NCI-H2196 (cell line): ENCODE measurements around the gene BET1L.
A peak's percentile ranks its signal among the peaks of the same experiment; 100 is the strongest.

ENCODE experiments used
- DNase-seq: peaks from one replicate; lab custom pipeline; 2025; ENCODE audit not compliant: unreplicated experiment; lab: John Stamatoyannopoulos, UW

Gene BET1L

DNA sequence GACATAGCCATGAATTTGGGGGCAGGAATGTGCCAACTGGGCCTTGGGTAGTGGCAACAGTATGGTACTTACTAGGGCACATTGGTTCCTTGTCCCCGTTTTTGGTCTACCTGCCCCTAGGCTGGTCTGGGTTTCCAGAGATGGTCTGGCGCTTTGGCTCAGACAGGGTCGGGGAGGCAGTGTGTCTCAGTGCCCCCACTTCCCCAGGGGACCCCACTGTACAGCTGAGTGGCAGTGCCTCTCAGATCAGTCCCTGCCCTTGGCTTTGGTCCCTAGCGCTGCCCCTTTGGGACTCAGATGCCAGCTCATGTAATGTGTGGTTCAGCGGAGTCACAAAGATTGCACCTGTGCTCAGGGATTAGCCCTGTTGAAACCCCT lies 3.6 kb upstream of the BET1L start:
- no peak for DNase-seq

DNA sequence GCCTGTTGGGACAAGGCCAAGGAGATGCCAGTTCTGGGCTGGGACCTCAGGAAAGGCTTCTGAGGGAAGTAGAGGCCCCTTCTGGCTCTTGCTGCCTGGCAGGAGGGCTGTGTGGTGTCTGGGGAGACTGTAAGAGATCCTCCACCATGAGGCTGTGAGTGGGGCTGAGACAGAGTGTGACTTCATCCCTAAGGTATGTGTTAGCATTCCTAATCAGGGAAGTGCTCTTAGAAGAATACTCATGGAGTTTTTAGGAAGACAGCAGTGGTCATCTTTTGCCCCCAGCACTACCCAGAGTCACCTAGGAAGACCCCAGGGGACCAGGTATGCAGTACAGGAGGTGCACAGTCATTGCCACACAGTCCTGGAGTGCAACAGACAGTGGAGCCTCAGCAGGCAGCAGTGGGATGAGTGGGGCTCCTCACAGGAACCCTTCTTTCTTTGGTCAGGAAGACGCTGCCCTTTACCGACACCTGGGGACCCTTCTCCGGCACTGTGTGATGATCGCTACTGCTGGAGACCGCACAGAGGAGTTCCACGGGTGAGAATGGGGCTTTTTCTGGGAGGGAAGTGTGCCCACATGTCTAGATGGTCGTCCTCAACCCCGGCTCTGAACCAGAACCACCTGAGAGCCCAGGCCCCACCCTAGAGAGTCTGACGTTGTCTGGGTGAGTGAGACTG lies 3.1 kb upstream of the BET1L start:
- no peak for DNase-seq

DNA sequence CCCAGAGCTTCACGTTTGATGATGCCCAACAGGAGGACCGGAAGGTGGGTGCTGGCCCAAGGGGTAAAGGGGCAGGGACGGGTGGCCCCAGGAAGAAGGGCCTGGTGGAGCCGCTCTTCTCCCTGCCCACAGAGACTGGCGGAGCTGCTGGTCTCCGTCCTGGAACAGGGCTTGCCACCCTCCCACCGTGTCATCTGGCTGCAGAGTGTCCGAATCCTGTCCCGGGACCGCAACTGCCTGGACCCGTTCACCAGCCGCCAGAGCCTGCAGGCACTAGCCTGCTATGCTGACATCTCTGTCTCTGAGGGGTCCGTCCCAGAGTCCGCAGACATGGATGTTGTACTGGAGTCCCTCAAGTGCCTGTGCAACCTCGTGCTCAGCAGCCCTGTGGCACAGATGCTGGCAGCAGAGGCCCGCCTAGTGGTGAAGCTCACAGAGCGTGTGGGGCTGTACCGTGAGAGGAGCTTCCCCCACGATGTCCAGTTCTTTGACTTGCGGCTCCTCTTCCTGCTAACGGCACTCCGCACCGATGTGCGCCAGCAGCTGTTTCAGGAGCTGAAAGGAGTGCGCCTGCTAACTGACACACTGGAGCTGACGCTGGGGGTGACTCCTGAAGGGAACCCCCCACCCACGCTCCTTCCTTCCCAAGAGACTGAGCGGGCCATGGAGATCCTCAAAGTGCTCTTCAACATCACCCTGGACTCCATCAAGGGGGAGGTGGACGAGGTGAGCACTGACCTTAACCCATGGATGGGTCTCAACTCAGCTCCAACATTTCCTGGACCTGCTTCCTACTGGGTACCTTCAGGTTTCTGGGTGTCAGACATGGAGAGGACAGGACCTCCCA lies 2.3 kb upstream of the BET1L start:
- DNase-seq = no peak

DNA sequence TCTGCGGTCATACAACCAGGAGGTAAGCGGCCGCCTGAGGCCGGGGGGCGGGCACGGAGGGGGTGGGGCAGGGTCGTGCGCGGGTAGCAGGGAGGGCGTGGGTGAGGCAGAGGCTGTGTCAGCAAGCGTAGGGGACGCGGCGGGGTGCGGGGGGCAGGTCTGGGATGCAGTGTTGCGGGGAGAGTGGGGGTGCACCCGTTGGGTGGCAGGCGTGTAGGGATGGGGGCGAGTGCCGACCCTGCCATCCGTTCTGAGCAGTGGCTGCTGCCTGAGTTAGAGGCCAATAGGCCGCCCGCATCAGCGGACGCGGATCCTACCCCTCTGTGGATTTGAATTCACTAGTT lies 1.7 kb upstream of the BET1L start:
- no peak for DNase-seq

DNA sequence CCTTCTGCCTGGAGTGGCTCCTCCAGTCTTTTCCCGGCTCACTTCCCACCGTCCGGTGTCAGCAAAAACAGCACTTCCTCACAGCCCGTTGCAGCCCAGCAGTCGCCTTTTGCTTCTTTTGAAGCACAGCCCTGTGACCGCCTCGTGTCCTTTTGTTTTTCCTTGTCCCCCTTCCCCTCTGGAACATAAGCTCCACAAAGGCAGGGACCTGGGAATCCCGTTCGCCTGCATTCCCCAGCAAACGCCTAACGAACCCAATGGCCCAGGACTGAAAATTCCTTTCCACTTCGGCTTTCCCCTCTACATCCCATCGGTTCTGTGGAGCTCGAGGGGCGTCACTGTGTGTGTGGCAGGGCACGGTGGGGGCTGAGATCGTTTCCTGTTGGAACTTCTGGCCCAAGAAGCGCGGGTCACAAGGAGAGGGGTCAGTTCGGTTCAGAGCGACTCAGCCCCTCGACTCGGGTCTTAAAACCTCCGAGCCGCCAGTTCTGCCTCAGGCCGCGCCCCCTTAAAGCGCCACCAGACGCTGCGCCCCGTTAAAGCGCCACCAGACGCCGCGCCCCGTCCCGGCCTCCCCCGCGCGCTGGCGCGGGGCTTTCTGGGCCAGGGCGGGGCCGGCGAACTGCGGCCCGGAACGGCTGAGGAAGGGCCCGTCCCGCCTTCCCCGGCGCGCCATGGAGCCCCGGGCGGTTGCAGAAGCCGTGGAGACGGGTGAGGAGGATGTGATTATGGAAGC lies 1.1 kb upstream of the BET1L start:
- peak; percentile 75 for DNase-seq

DNA sequence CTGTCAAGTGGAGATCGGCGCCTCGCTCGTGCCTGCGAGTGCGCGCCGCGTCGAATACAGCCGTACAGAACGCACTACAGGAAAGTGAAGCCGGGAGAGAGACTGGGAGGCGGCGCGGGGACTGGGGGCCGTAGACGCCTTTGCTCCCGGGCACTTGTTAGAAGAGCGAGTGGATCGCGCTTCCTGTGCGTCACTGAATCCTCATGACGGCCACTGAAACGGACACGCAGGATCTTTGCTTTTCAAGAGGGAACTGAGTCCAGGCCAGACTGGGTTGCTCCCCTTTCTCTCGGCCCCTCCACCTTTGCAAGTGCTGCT lies 623 bp upstream of the BET1L start:
- no peak for DNase-seq

DNA sequence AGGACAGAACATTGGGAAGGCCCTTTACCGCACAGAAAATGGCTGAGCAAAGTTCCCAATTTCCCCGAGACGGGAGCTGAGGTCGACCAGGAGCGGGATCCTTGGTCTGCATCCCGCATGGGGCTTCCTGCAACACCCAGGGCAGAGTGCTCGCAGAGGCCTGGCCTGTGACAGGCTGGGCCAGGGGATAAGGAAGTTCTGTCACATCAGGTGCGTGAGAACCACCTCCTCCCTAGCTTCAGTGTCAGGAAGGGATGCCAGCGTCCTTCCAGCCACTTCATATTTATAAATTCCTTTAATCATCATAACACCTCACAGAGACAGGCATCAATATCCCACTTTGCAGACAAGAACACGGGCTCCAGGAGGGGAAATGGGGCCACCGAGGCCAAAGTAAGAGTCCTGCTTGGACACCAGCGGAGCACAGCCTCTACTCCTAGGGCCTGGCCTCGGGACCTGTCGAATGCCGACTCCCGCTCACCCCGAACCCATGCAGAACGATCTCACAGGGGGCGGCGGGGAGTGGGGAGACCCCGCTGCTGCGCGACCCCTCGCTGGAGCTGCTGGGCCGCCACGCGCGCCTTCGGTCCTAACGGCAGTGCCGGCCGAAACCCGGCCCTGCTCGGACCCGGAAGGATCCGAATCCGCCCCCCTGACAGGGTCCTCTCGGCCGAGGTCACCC lies 532 bp downstream of the BET1L start:
- no peak for DNase-seq

DNA sequence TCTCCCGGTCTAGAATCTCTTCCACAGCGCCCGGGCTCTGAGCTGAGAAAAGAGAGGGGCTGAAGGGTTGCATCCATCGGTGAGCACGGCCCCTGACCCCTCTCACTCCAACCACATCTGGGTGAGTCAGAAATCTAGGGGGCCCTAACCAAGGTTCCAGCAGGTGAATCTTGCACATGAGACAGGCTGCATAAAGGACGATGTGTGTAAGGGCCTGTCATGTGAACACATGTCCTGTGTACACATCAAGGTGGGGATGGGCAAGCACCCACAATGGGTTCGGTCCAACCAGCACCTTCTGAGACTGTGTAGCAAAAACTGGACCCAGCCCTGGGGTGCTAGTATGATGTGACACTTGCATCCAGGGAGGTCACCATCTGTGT lies 1.2 kb downstream of the BET1L start:
- no peak for DNase-seq

DNA sequence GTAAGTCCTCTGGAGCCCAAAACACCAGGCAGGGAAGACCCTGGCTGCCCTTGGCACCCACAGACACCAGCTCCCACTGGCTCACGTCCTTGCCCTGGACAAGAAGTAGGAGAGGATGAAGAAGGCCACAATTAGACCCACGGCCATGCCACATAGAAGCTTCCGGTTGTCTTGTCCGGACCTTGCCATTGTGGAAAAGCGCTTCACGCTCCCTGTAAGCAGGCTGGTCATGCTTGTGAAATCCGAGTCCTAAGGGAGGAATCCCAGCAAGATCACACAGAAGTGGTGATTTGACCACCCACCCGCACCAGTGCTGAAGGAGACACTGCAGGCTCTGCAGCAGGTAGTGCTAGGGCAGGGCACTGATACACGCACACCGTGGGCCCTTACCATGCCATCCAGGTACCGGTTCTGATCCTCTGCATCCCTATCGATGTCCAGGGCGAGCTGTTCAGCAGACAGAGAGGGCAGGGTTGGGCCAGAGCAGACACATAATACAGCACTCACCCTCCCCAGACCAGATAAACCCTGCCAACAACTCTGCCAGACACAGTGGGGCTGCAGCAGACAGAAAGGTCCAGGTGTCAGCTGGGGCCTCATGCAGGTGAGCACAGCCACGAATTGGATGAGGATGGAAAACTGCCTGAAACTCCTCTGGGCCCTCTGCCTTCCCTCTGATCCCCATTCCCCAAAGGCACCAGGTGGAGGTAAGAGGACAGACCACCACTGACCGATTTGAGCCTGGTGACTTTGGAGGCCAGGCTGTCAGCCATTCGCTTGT lies 1.8 kb downstream of the BET1L start:
- DNase-seq = no peak

DNA sequence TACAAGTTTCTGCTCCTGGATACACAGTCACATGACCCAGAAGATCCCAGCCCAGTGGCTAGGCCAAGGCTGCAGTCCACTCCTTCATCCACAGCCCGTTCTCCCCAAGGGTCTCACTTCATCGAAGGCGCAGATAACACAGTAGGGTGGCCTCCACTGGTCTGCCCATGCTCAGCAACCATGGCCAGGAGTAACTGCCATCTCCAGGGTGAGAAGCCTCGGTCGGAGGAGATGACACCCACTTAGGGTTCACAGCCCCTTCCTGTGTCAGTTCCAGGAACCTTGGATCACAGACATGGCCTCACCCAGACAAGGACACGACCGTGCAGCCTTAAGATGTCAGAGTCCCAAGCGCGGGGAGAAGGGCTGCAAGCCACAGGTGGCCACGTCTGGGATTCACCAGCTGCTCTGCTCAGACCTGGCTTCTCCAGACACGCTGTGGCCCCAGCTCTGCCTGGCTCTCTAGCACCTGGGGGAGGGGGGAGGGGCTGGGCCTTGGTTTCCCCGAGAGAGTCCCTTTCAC lies 2.6 kb downstream of the BET1L start:
- DNase-seq = no peak

DNA sequence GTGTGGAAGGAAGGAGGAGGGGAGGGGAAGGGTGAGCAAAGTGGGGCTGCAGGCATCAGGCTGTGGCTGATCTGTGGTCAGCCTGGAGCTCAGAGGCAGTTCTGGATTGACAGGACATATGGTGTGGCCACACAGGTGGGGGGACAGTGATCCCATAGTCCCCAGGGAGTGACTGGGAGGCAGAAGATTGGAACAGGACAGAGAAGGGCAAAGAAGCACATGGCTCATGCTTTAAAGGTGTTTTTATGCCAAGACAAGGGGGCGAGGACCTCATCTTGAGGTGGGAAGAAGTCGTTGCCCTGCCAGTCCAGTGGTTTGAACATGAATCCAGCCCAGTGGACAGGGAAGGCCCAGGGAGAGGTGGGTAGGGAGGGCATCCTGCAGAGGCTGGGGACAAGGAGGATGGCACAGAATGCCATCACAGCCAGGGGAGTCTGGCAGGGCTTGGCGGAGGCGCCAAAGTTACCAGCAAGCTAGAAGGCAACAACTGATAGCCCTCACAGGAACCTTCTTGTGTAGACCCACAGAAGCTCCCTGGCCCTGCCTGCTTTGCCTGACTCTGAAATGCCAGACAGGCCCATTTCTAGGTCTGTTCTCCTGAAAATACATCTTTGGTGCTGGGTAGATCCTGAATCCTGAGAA lies 3.1 kb downstream of the BET1L start:
- DNase-seq = no peak

DNA sequence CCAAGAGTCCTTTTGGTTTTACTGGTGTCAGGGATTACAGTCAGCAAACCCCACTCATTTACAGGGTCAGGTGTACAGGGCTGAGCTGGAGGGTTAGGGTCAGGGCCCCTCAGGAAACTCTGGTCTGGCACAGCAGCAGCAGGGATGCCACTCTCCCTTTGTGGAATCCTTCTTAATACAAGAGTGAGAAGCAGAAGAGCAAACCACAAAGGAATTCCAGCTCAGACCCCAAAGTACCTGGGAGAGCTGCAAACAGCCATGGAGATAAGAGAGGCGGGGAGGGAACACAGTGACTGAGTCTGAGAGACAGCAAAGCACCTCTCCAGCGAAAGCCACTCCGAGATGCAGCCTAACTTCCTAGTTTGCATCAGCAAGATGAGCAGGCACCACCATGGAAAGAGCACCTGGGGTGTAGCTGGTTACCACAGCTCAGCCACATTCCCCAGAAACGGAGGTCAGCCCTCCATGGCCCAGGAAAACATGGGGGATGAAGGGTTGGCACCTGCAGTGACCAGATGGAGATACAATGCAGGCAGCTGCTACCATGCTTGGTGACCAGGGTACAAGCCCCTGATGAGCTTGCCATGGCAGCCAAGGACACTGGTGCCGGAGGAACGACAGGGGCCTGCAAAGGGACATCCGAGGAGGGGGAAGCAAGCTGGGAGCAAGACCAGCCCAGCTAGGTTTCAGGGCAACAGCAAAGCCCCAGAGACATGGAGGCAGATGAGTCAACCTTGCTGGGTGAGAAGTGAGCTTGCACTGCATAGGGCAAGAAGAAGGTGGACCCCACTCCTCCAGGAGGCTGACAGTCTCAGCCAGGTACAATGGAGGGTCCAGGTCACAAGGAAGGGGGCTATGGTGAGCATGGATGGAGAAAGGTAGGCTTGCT lies 3.9 kb downstream of the BET1L start:
- DNase-seq = no peak

DNA sequence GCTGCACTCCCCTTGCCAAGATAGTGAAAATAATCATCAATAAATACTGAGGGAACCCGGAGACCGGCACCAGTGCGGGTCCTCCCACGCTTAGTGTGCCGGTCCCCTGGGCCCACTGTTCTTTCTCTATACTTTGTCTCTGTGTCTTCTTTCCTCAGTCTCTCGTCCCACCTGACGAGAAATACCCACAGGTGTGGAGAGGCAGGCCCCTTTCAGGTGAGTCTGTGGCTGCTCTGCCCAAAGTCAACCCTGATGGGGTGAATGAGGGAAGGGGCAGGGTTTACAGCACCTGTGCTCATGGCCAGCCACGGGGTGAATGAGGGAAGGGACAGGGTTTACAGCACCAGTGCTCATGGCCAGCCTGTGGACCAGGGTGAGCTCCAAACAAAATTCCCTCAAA lies 4.7 kb downstream of the BET1L start:
- DNase-seq = no peak

DNA sequence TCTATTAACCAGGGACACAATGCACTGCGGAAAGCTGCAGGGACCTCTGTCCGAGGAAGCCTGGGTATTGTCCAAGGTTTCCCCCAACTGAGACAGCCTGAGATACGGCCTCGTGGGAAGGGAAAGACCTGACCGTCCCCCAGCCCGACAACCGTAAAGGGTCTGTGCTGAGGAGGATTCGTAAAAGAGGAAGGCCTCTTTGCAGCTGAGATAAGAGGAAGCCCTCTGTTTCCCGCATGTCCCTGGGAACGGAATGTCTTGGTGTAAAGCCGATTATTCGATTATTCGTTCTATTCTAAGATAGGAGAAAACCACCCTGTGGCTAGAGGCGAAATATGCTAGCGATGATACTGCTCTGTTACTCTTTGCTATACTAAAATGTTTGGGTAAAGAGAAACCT lies 5.2 kb downstream of the BET1L start:
- DNase-seq = no peak

DNA sequence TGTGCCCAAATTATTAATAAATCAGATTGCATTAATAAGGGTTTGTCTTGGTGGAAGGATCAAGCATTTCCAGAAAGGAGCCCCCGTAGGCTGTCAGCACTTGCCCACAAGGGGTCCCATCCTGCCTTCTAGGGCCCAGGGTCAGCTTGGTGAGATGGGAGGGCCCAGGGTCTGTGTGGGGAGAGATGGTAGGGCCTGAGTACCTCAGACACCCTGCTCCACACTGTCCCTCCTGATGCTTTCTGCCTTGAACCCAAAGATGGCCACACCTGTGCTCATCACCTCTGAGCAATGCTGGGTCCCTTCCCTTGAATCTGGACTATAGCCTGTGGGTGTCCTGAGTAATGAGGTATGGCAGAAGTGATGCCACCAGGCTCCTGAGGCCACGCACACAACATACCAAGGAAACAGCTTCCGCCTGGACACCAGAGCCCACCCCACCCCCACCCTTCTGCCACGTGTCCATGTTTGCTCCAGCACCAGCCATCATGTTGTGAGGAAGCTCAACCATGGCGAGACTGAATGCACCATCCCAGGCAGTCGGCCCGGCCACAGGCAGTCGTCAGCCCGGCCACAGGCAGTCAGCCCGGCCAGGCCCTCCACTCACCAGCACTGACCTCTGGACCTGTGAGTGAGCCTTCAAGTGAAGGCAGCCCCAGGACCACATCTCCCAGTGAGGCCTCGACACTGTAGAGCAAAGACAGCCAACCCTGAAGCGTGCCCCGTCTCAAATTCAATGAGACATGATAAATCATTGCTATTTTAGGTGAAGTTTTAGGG lies 6.8 kb downstream of the BET1L start:
- no peak for DNase-seq

DNA sequence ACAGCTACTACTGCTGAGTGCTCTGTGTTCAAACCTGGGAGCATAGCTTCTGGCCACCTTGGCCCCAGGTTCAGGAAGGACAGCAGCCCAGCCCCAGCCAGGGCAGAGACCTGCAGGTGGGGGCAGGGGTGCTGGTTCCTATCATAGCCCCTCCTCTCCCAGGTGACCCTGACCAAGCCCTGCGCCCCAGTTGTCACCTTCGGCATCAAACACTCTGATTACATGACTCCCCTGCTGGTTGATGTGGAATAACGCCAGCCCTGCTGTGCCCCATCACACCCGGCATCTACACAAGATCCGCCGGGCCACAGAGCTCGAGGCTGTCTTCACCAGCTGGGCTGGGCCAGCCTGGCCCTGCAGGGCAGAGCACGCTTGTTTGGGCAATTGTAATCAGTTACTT lies 7.4 kb downstream of the BET1L start:
- DNase-seq = no peak

DNA sequence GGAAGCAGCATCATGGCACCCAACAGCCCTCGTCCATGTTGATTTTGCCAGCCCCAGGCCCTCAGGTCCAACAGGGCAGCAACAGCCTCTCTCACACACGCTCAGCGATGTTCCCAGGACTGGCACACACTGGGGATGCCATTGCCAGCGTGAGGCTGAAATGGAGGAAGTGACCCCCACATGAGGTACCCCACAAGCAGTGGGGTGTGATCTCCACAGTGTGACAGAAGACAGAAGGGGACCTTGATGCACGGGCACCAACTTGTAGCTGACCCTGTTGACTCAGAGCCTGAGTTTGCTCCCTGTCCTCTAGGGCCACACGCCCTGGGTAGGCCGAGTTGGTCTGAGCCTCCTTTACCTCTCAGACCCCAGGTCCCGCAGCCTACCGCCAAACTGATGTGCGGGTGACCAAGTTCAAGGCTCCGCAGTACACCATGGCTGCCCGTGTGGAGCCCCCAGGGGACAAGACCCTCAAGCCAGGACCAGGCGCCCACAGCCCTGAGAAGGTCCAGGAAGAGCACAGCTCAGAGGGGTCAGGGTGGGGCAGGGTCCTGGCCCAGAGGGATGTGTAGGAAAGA lies 8.1 kb downstream of the BET1L start:
- DNase-seq = no peak

DNA sequence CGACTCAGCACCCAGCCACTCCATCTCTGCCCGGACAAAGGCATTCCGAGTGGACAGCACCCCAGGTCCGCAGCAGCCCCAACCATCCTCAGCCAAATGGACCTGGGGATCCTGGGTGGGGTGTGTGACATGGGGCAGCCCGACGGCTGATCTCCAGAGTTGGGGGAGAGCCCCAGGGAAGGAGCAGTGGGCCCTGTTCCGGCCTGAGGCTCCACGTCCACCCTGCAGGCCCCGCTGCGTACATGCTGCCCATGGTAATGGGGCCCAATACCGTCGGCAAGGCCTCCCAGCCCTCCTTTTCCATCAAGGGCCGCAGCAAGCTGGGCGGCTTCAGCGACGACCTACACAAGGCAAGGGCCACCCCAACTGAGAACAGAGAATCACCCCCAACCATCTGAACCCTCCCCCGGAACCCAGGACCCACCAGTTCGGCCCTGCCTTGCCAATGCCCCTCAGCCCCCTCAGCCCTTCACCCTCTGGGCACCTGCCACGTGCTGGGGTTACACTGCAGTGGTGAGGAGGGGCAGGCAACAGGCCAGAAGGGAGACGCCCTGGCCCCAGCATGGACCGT lies 8.9 kb downstream of the BET1L start:
- DNase-seq = no peak
